SU-DHL-6 (cell line): Measurements from ENCODE around the gene OR11H6.
"Not testable (repeated sequence)": the region's sequence is repeated elsewhere in the genome, so short reads cannot be mapped to it uniquely, and the experiment has no call there.

Experiments
- H2AFZ ChIP-seq: fragments of 200-600 bp; sonication (generic); 2 replicates; pipeline ENCODE4 v1.6.1; 2014; ENCODE audit warnings: low read depth, mild to moderate bottlenecking, moderate library complexity, mixed read lengths, antibody characterized with exemption, low read length; ENCODE audit not compliant: severe bottlenecking
- H3F3A ChIP-seq: fragments of 200-600 bp; shearing (Covaris generic); 2 replicates; pipeline ENCODE4 v1.6.0; 2016; ENCODE audit warnings: antibody characterized with exemption, mild to moderate bottlenecking; ENCODE audit not compliant: insufficient read depth
- H3K27ac ChIP-seq: fragments of 200-600 bp; sonication (generic); 2 replicates; pipeline ENCODE4 v1.5.1; 2016; ENCODE audit warnings: low read depth, mild to moderate bottlenecking, low read length, moderate library complexity, mixed read lengths
- H3K27me3 ChIP-seq: fragments of 200-600 bp; sonication (generic), shearing (Covaris generic); 2 replicates; pipeline ENCODE4 v1.6.0; 2014; ENCODE audit warnings: mild to moderate bottlenecking, low read length
- H3K36me3 ChIP-seq: fragments of 200-600 bp; sonication (generic); 2 replicates; pipeline ENCODE4 v1.6.1; 2014; ENCODE audit warnings: mild to moderate bottlenecking, low read length, mixed read lengths
- H3K4me2 ChIP-seq: fragments of 300-600, 200-600 bp; shearing (Covaris generic), sonication (generic); 2 replicates; pipeline ENCODE4 v1.6.0; 2014; ENCODE audit warnings: low read length, low read depth, mild to moderate bottlenecking; ENCODE audit not compliant: poor library complexity, severe bottlenecking
- H3K4me3 ChIP-seq: fragments of 200-600 bp; sonication (generic); 2 replicates; pipeline ENCODE4 v1.5.1; 2014; ENCODE audit warnings: antibody characterized with exemption, low read length, mild to moderate bottlenecking, mixed read lengths; ENCODE audit not compliant: insufficient read depth, poor library complexity, severe bottlenecking
- H3K79me2 ChIP-seq: fragments of 200-600 bp; sonication (generic); 2 replicates; pipeline ENCODE4 v1.6.1; 2014; ENCODE audit warnings: mild to moderate bottlenecking, low read length, moderate library complexity; ENCODE audit not compliant: insufficient read depth
- H3K9ac ChIP-seq: fragments of 200-600 bp; sonication (generic); 2 replicates; pipeline ENCODE4 v1.7.0; 2014; ENCODE audit warnings: mild to moderate bottlenecking, low read length
- H3K9me2 ChIP-seq: fragments of 200-600 bp; sonication (generic); replicated peaks from 2 replicates; pipeline ENCODE4 v1.6.1; 2014; ENCODE audit warnings: low read length; ENCODE audit not compliant: insufficient read depth
- H3K9me3 ChIP-seq: fragments of 200-600 bp; sonication (generic); 2 replicates; pipeline ENCODE4 v1.6.1; 2014; ENCODE audit warnings: low read length, mixed read lengths; ENCODE audit not compliant: insufficient read depth
- H4K20me1 ChIP-seq: fragments of 200-600 bp; sonication (generic); 2 replicates; pipeline ENCODE4 v1.6.1; 2014; ENCODE audit warnings: low read depth, mild to moderate bottlenecking, antibody characterized with exemption, low read length, moderate library complexity, mixed read lengths
- EZH2phosphoT487 ChIP-seq: fragments of 200-600 bp; sonication (generic), shearing (Covaris generic); conservative IDR thresholded peaks from 2 replicates; pipeline ENCODE4 v1.6.1; 2018; ENCODE audit warnings: mild to moderate bottlenecking, antibody characterized with exemption, low read length, moderate library complexity, mixed read lengths
- TF ChIP-seq, protein P1 (sequence below): fragments of 200-600 bp; sonication (generic); IDR thresholded peaks from one replicate; pipeline ENCODE4 v1.5.1; 2017; ENCODE audit warnings: antibody characterized with exemption, mild to moderate bottlenecking, low read length, moderate library complexity; ENCODE audit not compliant: insufficient read depth, poor library complexity, severe bottlenecking

Gene OR11H6

DNA sequence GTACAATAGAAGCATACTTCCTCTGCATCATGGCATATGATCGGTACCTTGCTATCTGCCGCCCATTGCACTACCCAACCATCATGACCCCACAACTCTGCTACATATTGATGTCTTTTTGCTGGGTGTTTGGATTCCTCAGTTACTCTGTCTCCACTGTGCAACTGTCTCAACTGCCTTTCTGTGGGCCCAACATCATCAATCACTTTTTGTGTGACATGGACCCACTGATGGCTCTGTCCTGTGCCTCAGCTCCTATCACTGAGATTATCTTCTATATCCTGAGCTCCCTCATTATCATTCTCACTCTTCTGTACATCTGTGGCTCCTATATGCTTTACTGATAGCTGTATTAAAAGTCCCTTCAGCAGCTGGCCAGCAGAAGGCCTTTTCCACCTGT is 13.9 kb upstream of the OR11H6 start:
- Histone ChIP-seq H3K4me3 (no peak overlapping the region), H3F3A (no peaks in the 10 kb centered on the region), H3K9ac (no peak overlapping the region), H3K9me3 (no peaks in the 10 kb centered on the region), H3K79me2 (no peaks in the 10 kb centered on the region), H4K20me1 (no peaks in the 10 kb centered on the region), H3K9me2 (no peaks in the 10 kb centered on the region), H3K27me3 (no peaks in the 10 kb centered on the region), H3K27ac (no peak overlapping the region), H2AFZ (no peak overlapping the region), H3K4me2 (no peak overlapping the region), H3K36me3 (no peaks in the 10 kb centered on the region)
- TF ChIP-seq, protein P1, sequence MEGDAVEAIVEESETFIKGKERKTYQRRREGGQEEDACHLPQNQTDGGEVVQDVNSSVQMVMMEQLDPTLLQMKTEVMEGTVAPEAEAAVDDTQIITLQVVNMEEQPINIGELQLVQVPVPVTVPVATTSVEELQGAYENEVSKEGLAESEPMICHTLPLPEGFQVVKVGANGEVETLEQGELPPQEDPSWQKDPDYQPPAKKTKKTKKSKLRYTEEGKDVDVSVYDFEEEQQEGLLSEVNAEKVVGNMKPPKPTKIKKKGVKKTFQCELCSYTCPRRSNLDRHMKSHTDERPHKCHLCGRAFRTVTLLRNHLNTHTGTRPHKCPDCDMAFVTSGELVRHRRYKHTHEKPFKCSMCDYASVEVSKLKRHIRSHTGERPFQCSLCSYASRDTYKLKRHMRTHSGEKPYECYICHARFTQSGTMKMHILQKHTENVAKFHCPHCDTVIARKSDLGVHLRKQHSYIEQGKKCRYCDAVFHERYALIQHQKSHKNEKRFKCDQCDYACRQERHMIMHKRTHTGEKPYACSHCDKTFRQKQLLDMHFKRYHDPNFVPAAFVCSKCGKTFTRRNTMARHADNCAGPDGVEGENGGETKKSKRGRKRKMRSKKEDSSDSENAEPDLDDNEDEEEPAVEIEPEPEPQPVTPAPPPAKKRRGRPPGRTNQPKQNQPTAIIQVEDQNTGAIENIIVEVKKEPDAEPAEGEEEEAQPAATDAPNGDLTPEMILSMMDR = no peak
- TF ChIP-seq EZH2phosphoT487 = no peak

DNA sequence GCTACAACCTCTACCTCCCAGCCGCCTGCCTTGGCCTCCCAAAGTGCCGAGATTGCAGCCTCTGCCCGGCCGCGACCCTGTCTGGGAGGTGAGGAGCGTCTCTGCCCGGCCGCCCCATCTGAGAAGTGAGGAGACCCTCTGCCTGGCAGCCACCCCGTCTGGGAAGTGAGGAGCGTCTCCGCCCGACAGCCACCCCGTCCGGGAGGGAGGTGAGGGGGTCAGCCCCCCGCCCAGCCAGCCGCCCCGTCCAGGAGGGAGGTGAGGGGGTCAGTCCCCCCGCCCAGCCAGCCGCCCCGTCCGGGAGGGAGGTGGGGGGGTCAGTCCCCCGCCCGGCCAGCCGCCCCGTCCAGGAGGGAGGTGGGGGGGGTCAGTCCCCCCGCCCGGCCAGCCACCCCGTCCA is 11.1 kb upstream of the OR11H6 start:
- not testable (repeated sequence) for H3K27ac ChIP-seq, H3K9me2 ChIP-seq, H3K36me3 ChIP-seq, H3K9me3 ChIP-seq, H3K27me3 ChIP-seq, H2AFZ ChIP-seq, H3K4me3 ChIP-seq, H3K4me2 ChIP-seq, H3K79me2 ChIP-seq, H3K9ac ChIP-seq, H4K20me1 ChIP-seq, H3F3A ChIP-seq

DNA sequence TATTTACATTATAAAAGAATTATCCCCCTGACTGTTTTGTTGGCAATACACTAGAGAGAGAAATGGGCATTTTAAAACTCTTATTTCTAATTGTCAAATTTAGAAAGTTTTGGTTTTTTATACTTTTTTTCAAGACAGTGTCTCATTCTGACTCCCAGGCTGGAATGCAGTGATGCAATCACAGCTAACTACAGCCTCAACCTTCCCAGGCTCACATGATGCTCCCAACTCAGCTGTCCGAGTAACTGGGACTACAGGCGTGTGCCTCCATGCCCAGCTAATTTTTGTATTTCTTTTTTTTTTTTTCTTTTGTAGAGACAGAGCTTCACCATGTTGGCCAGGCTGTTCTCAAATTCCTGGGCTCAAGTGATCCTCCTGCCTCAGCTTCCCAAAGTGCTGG is 8.3 kb upstream of the OR11H6 start:
- Histone ChIP-seq H3K4me2 (no peak overlapping the region), H4K20me1 (no peaks in the 10 kb centered on the region), H3K9me3 (no peaks in the 10 kb centered on the region), H3K9ac (no peak overlapping the region), H3K79me2 (no peaks in the 10 kb centered on the region), H3K27ac (no peak overlapping the region), H3K9me2 (no peaks in the 10 kb centered on the region), H3F3A (no peaks in the 10 kb centered on the region), H3K4me3 (no peak overlapping the region), H3K36me3 (no peaks in the 10 kb centered on the region), H2AFZ (no peak overlapping the region), H3K27me3 (no peaks in the 10 kb centered on the region)
- TF ChIP-seq EZH2phosphoT487 = no peak
- TF ChIP-seq, protein P1 = no peak

DNA sequence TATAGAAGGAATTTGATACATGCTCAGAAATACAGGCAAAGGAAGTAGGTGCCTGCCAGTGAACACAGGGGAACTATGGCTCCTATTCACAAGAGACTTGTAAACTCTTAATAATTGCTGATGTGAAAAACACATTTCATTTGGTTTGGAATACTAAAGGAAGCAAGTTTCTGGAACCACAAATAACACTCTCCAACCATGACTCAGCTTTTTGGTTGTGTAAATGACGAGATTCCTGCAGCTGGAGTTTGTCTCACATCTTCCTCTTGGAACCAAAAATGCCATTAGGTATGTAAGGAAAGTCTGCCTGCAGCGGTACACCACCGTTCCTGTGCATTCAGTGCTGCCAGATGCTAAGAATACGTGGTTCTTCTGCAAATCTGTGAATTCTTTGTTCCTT is 4.5 kb upstream of the OR11H6 start:
- no peak for TF ChIP-seq EZH2phosphoT487
- TF ChIP-seq, protein P1 = no peak
- Histone ChIP-seq H3K4me3 (no peak overlapping the region), H3K9me2 (no peaks in the 10 kb centered on the region), H3K27me3 (no peaks in the 10 kb centered on the region), H3K4me2 (no peak overlapping the region), H3K9me3 (no peaks in the 10 kb centered on the region), H2AFZ (no peak overlapping the region), H4K20me1 (no peaks in the 10 kb centered on the region), H3K79me2 (no peaks in the 10 kb centered on the region), H3K9ac (no peak overlapping the region), H3F3A (no peaks in the 10 kb centered on the region), H3K36me3 (no peaks in the 10 kb centered on the region), H3K27ac (no peak overlapping the region)
